Limb (tissue), 2 donors: ENCODE data around the gene GALNT9.
A peak's percentile ranks its signal among the peaks of the same experiment; 100 is the strongest.
"Not testable (repeated sequence)": the region's sequence is repeated elsewhere in the genome, so short reads cannot be mapped to it uniquely, and the experiment has no call there.

Source experiments
- DNase-seq, 2 donors: peaks; one replicate each; pipeline ENCODE4 v3.0.0-alpha.2; 2016; ENCODE audit errors: extremely low spot score in 2 of 2

GALNT9 gene

GRCh38 chr12:132161036-132161781 lies 168.2 kb downstream of the GALNT9 start:
- DNase-seq, result no peak

DNA sequence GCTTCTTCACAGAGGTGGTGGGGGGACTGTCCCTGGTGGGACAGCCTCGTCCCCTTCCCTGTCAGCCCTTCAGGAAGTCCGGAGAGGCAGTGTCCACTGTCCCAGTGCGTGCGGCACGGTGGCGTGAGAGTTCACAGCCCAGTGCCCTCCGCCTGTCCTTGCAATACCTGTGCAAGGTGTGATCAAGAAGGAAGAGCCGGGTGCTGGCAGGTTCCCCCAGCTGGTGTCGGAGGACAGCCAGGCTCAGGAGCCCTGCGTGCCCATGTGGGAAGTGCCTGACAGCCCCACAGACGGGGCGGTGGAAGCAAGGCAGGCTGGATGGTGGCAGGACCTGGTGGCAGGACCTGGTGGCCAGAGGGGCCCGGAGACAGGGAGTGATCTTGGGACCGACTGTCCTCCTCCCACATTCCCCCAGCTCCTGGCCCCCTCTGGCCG lies 168.8 kb downstream of the GALNT9 start:
- no peak for DNase-seq

DNA sequence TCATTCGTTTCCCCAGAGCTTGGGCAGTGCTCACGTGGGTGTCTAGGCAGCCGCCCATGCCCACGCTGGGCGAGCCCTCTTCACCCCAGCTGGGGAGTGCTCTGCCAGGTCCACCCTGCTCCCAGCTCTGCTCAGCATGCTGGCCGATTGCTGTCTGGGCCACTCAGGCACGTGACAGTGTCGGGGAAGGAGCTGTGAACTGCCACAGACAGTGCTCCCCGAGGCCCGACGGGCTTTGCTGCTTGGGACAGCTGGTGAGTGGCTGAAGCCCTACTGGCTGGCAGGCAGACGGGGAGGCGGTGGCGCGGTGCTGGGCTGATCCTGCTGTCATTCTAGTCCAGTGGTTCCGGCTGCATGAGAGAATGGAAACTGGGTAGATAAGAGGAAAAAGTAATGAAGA lies 169.4 kb downstream of the GALNT9 start:
- no peak for DNase-seq

DNA sequence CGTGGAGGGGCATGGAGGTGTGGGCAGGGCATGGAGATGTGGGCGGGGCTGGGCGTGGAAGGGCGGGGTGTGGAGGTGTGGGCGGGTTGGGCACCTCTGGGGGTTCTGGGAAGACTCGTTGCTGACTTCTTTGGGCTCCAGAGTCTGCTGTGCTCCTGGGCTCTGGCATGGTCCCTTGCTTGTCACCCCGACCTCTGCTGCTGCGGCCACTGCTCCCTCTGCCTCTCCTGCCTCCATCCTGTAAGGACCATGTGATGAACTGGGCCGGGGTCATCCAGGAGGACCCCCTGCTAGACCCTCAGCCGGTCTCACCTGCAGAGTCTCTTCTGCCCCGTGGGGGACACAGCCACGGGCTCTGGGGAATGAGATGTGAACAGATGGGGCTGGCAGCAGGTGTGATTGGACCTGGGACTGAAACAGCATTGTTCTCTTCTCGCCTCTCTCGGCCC lies 169.8 kb downstream of the GALNT9 start:
- DNase-seq, result no peak

- no peak for DNase-seq
Observed at GRCh38 chr12:132158677-132159554, 170.5 kb downstream of the GALNT9 start.

GRCh38 chr12:132157733-132158409 lies 171.5 kb downstream of the GALNT9 start:
- DNase-seq, result no peak

GRCh38 chr12:132156573-132157325 lies 172.6 kb downstream of the GALNT9 start:
- no peak for DNase-seq

DNA sequence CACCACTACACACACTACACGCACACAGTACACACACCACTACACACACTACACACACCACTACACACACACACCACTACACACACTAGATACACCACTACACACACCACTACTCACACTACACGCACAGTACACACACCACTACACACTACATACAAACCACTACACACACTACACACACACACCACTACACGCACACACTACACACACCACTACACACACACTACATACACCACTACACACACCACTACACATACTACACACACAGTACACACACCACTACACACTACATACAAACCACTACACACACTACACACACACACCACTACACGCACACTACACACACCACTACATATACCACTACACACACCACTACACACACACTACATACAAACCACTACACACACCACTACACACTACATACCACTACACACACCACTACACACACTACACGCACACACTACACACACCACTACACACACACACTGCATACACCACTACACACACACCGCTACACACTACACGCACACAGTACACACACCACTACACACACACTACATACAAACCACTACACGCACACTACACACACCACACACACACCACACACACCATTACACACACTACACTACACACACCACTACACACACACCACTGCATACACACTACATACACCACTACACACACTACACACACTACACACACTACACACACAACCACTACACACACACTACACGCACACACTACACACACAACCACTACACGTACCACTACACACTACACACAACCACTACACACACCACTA lies 173.4 kb downstream of the GALNT9 start:
- no peak for DNase-seq

DNA sequence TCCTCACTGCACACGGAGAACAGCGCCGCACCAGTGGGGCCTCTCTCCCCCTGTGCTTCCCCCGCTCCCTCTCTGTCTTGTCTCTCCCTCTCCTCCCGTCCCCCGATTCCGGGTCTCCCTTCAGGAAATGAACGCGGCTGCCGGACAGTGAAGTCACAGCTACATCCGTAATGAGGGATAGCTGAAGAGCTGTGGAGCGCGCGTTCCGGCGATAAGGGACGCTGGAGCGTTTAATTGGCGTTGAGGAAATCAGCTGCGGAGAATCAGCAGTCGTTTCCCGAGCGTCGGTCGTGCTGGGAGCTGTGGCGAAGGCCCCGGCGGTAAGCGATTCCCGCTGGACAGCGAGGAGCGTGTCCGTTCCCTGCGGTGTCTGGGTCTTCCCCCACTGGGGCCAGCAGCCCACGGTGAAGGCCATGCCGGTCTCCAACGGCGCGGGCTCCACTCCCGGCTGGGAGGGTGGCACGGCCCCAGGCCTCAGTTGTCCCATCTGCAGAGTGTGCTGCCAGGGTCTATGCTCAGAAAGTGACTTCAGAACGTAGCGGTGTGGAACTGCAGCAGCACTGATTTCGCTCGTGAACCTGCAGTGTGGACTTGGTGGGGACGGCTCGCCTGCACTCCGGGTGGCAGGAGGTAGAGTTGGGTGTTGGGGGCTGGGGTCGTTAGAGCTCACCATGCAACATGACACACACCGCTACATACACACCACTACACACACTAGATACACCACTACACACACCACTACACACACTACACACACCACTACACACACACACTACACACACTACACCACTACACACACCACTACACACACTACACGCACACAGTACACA lies 174.2 kb downstream of the GALNT9 start:
- no peak for DNase-seq

GRCh38 chr12:132154341-132154761 lies 175.0 kb downstream of the GALNT9 start:
- DNase-seq, result no peak

DNA sequence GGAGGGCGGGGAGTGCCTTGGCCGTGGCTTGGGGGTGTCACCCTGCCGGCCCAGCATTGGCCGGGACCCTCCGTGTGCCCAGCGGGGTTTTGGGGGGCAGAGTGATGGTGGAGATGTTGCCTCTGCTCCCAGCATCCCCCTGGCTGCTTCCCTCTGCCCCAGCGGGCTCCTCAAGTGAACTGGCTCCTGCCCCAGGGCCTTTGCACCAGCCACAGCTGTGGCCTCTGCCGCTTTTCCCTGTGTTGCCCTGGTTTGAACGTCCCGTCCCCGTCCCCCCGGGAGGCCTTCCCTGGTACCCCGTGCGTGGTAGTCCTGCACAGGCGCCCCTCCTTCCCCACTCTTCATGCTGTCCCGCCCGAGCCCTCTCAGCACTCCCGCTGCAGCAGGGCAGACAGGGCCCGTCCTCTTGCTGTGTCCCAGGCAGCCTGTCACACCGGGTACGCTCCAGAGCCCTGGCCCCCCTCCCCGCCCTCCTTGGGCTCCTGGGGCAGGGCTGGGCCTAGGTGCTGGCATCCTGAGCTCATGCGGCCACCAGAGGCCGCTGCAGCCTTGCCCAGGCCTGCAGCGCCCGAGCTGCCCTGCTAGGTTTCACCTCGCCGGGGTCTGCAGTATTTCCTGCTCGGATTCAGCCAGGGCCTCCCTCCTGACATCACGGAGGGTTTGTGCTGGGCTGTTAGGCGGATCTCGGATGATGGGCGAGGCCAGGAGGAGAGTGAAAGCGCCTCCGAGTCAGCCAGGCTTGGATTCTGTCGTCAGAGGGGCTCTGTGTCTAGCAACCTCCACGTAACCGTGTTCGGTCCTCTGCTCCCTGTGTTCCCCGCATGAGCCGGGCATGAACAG lies 175.7 kb downstream of the GALNT9 start:
- peak; percentile 69 to 86 for DNase-seq

- no peak for DNase-seq
Observed at GRCh38 chr12:132152953-132153352, 176.4 kb downstream of the GALNT9 start.

GRCh38 chr12:132152411-132152821 lies 177.0 kb downstream of the GALNT9 start:
- DNase-seq, result no peak

DNA sequence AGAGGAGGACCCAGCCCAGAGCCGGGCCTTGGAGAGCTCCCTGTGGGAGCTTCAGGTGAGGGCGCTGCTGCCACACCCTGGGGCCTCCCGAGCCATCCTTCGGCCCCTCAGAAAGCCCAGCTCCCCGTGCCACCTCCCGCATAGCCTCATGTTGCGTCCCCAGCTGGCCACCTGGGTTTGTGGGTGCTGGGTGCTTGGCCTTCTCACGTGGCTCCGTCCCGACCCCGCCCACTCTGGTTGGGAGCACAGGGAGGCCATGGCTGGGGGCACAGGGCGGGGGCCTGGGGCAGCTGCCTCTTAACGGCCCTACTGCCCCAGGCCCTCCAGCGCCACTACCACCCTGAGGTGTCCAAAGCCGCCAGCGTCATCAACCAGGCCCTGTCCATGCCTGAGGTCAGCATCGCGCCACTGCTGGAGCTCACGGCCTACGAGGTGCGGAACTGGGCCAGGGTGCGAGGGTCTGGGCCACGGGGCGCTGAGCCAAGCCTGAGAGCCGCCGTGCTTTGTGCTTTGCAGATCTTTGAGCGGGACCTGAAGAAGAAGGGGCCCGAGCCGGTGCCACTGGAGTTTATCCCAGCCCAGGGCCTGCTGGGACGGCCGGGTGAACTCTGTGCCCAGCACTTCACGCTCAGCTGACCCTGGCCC lies 177.5 kb downstream of the GALNT9 start:
- no peak for DNase-seq

DNA sequence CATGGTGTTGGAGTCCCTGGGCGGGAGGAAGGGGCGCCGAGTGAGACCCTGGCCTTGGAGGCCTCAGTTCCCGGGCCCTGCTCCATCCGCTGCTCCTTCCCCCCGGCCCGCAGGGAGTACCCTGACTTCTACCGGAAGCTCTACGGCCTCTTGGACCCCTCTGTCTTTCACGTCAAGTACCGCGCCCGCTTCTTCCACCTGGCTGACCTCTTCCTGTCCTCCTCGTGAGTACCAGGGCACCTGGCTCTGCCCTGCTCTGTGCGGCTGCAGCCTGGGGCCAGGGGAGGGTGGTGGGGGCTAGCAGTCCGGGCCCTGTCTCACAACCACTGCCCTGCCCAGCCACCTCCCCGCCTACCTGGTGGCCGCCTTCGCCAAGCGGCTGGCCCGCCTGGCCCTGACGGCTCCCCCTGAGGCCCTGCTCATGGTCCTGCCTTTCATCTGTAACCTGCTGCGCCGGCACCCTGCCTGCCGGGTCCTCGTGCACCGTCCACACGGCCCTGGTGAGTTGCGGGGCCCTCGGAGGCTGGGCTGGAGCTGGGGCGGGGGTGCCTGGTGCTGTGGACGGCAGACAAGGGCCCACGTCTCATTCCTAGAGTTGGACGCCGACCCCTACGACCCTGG lies 178.1 kb downstream of the GALNT9 start:
- no peak for DNase-seq

- no peak for DNase-seq
Observed at GRCh38 chr12:132150780-132151144, 178.6 kb downstream of the GALNT9 start.

- not testable (repeated sequence) for DNase-seq
Observed at GRCh38 chr12:132149526-132149925, 179.9 kb downstream of the GALNT9 start.
